ENCODE results near the gene TAS1R2. TPM values are rescaled to one million over a fixed set of nuclear protein-coding genes. Genes with fewer than 3 reads are reported as not detected.
A peak's percentile ranks its signal among the peaks of the same experiment; 100 is the strongest.

Gene TAS1R2
- total and polyA plus RNA-seq, 2 of the 8 experiments (the other 6 are each of a cell fraction or from before 2014, with no cell fraction given), result not detected

DNA sequence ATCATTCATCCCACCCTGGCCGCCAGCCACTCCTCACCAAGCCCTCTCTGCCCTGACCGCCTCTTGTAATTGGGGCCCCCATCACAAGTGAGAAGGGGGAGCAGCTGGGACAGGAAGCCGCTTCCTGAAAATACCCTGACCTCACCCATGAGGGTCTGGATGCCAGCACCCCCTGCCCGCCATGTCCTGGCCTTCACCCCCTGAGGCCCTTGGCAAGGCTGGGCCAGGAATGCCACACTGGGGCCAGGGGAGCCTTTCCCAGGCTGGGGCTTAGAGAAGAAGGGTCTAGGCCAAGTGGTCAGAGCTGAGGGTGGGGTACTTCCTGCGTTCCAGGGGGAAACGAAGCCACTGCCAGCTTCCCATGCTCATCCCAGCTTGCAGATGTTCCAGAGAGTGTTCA is 60.5 kb downstream of the TAS1R2 start:
- FAIRE-seq (no peak), DNase-seq (ENCODE audit: low read depth in 1 of 2, low spot score in 2 of 2) (no peak)
- H2BK15ac ChIP-seq (ENCODE audit: low read length), result no peak overlapping the region
- 93% methylated on average over 4 of the region's 6 CpGs; no CpG with 5 or more reads in 1 of the 2 experiments for WGBS, 2 experiments (ENCODE audit: extremely low coverage in 1 of 2, insufficient coverage in 1 of 2, insufficient read length in 1 of 2, insufficient replicate concordance in 2 of 2, low coverage in 1 of 2, low lambda C conversion rate in 2 of 2, missing lambda C conversion rate in 1 of 2)
- no peak overlapping the region for H3K14ac ChIP-seq (ENCODE audit: insufficient read length)
- H3K9ac ChIP-seq (replicated peaks in 1 of 4; ENCODE audit: extremely low read depth in 1 of 4, low read depth in 3 of 4, low read length in 3 of 4), result no peak overlapping the region
- H3K36me3 ChIP-seq (ENCODE audit: control insufficient read depth in 2 of 4, insufficient read depth in 4 of 4, low read length in 3 of 4), result no peaks in the 10 kb centered on the region
- no peak overlapping the region for H2BK12ac ChIP-seq (ENCODE audit: low read depth, low read length)
- H2AK5ac ChIP-seq (ENCODE audit: low read depth, low read length), result no peak overlapping the region
- H2BK5ac ChIP-seq (ENCODE audit: low read depth, low read length), result no peak overlapping the region
- H3K27me3 ChIP-seq (replicated peaks in 1 of 4; ENCODE audit: control insufficient read depth in 3 of 4, extremely low read depth in 1 of 4, insufficient read depth in 3 of 4, low read length in 3 of 4), result peaks cover 0 to 4% (median 0%) of the 10 kb centered on the region in 4 experiments; a peak in 3 of 7 replicates
- peaks cover 6% of the 10 kb centered on the region; the same call in 1 of the 2 replicates for H3K23me2 ChIP-seq (ENCODE audit: low read depth, low read length)
- POLR2A ChIA-PET (ENCODE audit: partially characterized antibody), result no interaction called here
- H3K18ac ChIP-seq (ENCODE audit: extremely low read depth, low read length), result peak overlapping the region; percentile 32; the same call in 1 of the 2 replicates
- no peak overlapping the region for H3K4me3 ChIP-seq (ENCODE audit: extremely low read depth in 1 of 4, insufficient read depth in 2 of 4, low read depth in 3 of 4, low read length in 4 of 4)
- no peak overlapping the region for H3K56ac ChIP-seq (replicated peaks; ENCODE audit: insufficient read length, low read depth, low read length)
- H3K27ac ChIP-seq (ENCODE audit: low read depth, low read length), result no peak overlapping the region
- no peak overlapping the region for H3K4ac ChIP-seq (replicated peaks; ENCODE audit: insufficient read length, low read depth, low read length)
- no peak overlapping the region for H2BK20ac ChIP-seq (ENCODE audit: low read length)
- no peaks in the 10 kb centered on the region for H4K20me1 ChIP-seq (replicated peaks in 1 of 2; ENCODE audit: control insufficient read depth in 1 of 2, insufficient read depth in 2 of 2, low read length in 2 of 2)
- H4K8ac ChIP-seq (ENCODE audit: extremely low read depth, insufficient read depth, low read length), result peak overlapping the region; percentile 9; the same call in 1 of the 2 replicates
- no peak overlapping the region for H4K91ac ChIP-seq (replicated peaks; ENCODE audit: insufficient read length, low read length)
- H4K5ac ChIP-seq (ENCODE audit: insufficient read length, low read depth, low read length), result no peak overlapping the region
- CTCF ChIA-PET (ENCODE audit: partially characterized antibody), result interaction anchor here (0.7 to 1.5 kb wide), 2 partner anchors 35 to 202 kb away, joined by 3 to 4 read pairs; no protein-coding TSS in a partner anchor
- H2AFZ ChIP-seq (ENCODE audit: low read length), result no peak overlapping the region
- no peaks in the 10 kb centered on the region for H3K79me1 ChIP-seq (ENCODE audit: low read depth, low read length)
- H3K4me1 ChIP-seq (replicated peaks in 1 of 4; ENCODE audit: control insufficient read depth in 3 of 4, insufficient read depth in 4 of 4, low read length in 3 of 4), result peaks cover 3 to 14% (median 6%) of the 10 kb centered on the region in 4 experiments; a peak in 6 of 7 replicates
- H2BK120ac ChIP-seq (replicated peaks; ENCODE audit: low read depth, low read length), result no peak overlapping the region
- H3K9me3 ChIP-seq (ENCODE audit: insufficient read depth in 2 of 2, low read depth in 1 of 2, low read length in 1 of 2), result no peaks in the 10 kb centered on the region
- no peak overlapping the region for H3K4me2 ChIP-seq (ENCODE audit: insufficient read depth in 1 of 2, low read depth in 2 of 2, low read length in 2 of 2)
- no peaks in the 10 kb centered on the region for H3K79me2 ChIP-seq (ENCODE audit: control insufficient read depth in 1 of 2, insufficient read depth in 2 of 2, low read length in 2 of 2)
- H3K23ac ChIP-seq (ENCODE audit: insufficient read length), result no peak overlapping the region
- TF ChIP-seq POU5F1 (IDR thresholded peaks at IDR 0.05; ENCODE audit: low read depth, low read length) (no peak), JUND (IDR thresholded peaks at IDR 0.05; ENCODE audit: low read length) (no peak), SAP30 (IDR thresholded peaks at IDR 0.05; ENCODE audit: insufficient read depth, insufficient replicate concordance, low read length) (no peak), CHD2 (IDR thresholded peaks at IDR 0.05; ENCODE audit: low read length) (no peak), GTF2F1 (IDR thresholded peaks at IDR 0.05; ENCODE audit: borderline replicate concordance, low read depth, low read length) (no peak), CBX5 (IDR thresholded peaks at IDR 0.05; ENCODE audit: low read depth, low read length) (no peak), SRF (IDR thresholded peaks at IDR 0.05; ENCODE audit: low read depth, low read length) (no peak), CHD1 (IDR thresholded peaks at IDR 0.05; ENCODE audit: low read depth, low read length) (no peak), HDAC6 (IDR thresholded peaks at IDR 0.05; ENCODE audit: low read depth, low read length) (no peak), E2F6 (IDR thresholded peaks at IDR 0.05) (no peak), KDM1A (IDR thresholded peaks at IDR 0.05; ENCODE audit: borderline replicate concordance, low read length) (no peak), BACH1 (IDR thresholded peaks at IDR 0.05; ENCODE audit: low read length) (no peak), PHF8 (conservative IDR thresholded peaks at IDR 0.05; ENCODE audit: low read depth, low read length) (no peak), ATF3 (IDR thresholded peaks at IDR 0.05; ENCODE audit: insufficient read depth, low read depth, low read length) (no peak)
